ENCODE results near the gene NDUFB4.

NDUFB4 gene

GRCh38 chr3:120596116-120596852 lies at the start of gene NDUFB4:
TSS of gene NDUFB4 (plus strand) at chr3:120596336. CDS start at chr3:120596360, 24 bp downstream.
- DNase-seq, result peak; percentile 100

- DNase-seq, result peak; percentile 73
Measured at GRCh38 chr3:120550546-120550945, 45.6 kb upstream of the NDUFB4 start.

- no peak for DNase-seq
Measured at GRCh38 chr3:120552184-120553172, 43.7 kb upstream of the NDUFB4 start.

- peak; percentile 66 for DNase-seq
Measured at GRCh38 chr3:120554812-120555606, 41.1 kb upstream of the NDUFB4 start.

GRCh38 chr3:120555657-120556509 lies 40.3 kb upstream of the NDUFB4 start:
- no peak for DNase-seq

GRCh38 chr3:120557115-120557514 lies 39.0 kb upstream of the NDUFB4 start:
- no peak for DNase-seq

GRCh38 chr3:120558771-120559241 lies 37.3 kb upstream of the NDUFB4 start:
- peak; percentile 86 for DNase-seq

GRCh38 chr3:120559242-120560061 lies 36.7 kb upstream of the NDUFB4 start:
- peak; percentile 85 for DNase-seq

GRCh38 chr3:120560304-120561250 lies 35.6 kb upstream of the NDUFB4 start:
- DNase-seq, result no peak

GRCh38 chr3:120561251-120562045 lies 34.7 kb upstream of the NDUFB4 start:
- peak; percentile 69 for DNase-seq

- no peak for DNase-seq
Measured at GRCh38 chr3:120563356-120564022, 32.6 kb upstream of the NDUFB4 start.

GRCh38 chr3:120566243-120566975 lies 29.7 kb upstream of the NDUFB4 start:
- no peak for DNase-seq

- peak; percentile 52 for DNase-seq
Measured at GRCh38 chr3:120567370-120568201, 28.6 kb upstream of the NDUFB4 start.

GRCh38 chr3:120568202-120568531 lies 28.0 kb upstream of the NDUFB4 start:
- DNase-seq, result no peak

GRCh38 chr3:120568598-120568997 lies 27.5 kb upstream of the NDUFB4 start:
- peak; percentile 15 for DNase-seq

- peak; percentile 10 for DNase-seq
Measured at GRCh38 chr3:120569222-120570057, 26.7 kb upstream of the NDUFB4 start.

All from fibroblast of upper back skin (primary cell).